ENCODE measurements around the gene PLCB1.
"Not testable (repeated sequence)": the region's sequence is repeated elsewhere in the genome, so short reads cannot be mapped to it uniquely, and the experiment has no call there.

The PLCB1 gene

DNA sequence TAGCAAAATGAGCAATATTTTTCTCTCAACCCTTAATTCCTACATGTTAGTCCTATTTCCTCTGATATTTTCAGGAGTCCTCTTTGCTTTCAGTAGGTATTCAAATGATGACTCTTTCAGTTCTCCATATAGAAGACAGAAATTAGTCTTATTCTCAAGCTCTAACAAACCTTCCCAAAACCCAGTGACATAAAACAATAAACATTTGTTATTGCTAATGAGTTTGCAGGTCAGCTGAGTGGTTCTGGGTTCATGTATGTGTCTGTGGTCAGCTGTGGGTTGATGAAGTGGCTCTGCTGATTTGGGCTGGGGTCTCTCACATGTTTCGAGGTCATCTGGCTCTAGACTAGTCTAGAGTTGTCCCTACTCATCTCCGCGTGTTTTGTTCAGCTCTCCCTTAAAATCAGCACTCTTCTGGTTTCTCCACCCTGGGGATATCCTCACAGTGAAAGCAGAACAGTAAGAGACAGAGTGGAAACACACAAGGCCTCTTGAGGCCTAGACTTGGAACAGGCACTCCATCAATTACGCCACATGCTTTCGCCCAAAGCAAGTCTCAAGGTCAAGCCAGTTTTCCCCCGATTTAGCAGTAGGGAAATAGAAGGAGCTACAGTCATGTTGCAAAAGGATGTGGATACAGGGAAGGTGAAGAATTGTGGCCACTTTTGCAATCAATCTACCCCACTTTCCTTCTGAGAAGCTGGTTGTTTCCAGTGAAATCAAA lies 273.0 kb downstream of the PLCB1 start:
- no peak for DNase-seq (ENCODE audit: low read depth)

DNA sequence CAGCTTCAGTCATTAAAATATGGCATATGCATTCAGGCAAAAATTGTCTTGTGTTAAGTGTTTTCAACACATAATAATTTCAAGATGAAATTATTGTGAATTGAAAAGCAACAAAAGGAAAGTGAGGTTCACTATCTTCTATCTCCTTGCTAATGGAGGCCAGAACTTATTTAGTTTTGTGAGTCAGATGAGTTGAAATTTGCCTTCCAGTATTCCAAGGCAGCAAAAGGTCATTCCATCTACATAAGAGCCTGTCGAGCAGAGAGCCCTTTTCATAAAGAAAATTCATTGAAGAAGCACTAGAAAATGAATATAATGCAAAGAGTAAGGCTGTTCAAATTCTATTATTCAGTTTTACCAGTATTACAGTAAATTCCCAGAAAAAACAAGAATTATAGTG lies 274.3 kb downstream of the PLCB1 start:
- DNase-seq (ENCODE audit: low read depth): no peak

DNA sequence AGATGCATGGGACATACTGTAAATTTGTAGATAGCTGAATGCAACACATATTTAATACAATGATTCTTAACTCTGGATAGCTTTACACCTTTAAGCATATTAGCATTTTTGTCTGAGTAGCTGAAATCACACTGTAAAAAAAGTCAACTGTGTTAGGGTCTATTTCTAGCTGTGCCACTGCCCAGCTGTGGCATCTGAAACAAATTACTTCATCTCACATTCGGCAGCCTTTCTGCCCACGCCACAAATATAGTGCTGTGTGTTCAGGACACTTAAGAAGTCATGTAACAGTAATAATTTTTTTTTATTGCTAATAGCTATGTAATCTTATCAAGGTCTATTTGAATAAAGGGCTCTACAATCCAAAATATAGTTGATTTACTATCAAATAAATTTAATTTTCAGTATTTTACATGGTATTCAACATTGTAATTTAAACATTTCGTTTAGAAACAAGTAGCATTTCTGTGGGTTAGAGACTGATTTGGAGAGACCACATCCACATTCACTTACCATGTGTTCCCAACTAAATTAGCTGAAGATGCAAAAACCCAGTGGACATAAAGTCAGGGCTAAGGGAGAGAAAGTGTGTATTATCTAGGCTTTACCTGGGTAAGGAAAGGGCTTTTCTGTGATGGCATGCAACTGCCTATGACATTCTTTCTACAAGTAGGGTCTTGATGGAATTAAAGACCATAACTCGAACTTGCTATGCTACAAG lies 276.7 kb downstream of the PLCB1 start:
- DNase-seq (ENCODE audit: low read depth): no peak

DNA sequence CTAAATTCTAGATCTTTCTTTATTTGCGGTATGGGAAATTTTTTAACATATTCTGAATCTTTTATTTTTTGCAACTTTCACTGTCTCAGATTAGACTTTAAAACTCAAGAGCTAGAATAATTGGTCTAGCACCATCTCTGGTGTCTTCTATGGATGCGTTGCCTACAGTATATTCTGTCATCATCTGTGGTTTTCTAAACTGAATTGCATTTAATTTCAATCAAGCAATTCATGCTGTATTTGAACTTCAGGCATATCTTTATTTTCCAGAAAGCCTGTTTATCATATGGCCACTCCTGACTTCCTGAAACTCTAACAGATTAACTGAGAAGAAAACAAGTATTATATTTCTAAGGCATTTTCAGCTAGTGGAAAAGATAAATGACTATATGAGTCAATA lies 281.6 kb downstream of the PLCB1 start:
- DNase-seq (ENCODE audit: low read depth): no peak

DNA sequence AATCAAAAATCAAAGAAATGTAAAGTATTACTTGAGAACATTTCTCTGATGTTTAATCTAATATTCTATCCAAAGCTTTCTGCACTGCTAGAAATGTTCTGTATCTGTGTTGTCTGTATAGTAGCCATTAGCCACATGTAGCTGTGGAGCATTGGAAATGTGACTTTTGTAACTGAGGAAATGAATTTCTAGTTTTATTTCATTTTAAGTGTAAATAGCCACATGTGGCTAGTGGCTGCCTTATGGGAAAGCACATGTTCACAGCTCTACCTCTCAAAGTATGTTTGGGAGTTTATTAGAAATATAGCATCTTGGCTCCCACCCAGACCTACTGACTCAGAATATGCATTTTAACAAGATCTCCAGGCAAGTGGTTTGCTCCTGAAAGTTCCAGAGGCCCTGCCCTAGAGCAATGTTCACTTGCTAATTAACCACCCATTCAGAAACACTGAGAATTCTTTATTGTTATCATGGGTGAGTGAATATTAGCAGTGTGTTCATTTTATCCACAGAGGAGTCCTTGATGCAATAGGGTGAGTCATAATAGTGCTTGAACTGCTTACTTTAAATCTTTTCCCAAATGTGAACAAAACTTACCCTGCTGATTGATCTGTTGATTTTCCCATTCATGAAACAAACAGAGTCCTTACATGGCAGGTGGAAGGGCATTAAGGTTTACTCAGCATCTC lies 282.7 kb downstream of the PLCB1 start:
- DNase-seq (ENCODE audit: low read depth): no peak

DNA sequence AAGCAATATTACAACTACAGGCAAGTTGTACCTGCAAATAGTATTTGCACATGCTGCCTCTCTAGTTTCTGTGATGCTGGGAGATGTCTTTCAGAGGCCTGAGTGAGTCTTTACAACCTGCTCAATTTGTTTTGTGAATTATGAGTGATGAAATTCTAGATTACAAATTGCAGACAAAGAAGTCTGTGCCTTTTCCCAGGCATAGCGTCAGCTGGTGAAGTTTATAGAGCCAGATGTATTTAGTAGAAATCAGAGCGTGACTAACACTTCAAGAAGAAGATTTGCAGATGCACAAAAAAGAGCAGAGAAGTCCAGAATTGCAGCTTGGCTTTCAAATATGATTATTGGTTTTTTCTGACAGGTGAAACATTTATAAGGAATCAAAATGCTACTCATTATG lies 289.9 kb downstream of the PLCB1 start:
- no peak for DNase-seq (ENCODE audit: low read depth)

DNA sequence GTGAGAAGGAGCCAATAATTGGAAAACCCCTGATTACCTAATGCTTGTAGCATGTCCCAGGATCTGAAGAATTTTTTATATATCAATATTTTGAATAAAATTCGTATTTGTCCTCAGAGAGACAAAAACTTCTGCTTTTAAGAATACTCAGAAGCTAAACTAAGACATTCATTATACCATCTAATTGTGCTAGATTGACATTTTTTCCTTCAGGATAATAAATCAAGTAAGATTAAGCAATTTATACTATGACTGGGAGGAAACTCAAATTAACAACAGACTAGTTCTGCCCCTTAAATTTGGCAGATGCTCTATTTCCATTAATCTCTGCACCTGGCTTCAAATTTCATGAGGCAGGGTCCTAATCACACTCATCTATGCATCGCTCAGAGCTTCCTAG lies 291.4 kb downstream of the PLCB1 start:
- DNase-seq (ENCODE audit: low read depth): no peak

DNA sequence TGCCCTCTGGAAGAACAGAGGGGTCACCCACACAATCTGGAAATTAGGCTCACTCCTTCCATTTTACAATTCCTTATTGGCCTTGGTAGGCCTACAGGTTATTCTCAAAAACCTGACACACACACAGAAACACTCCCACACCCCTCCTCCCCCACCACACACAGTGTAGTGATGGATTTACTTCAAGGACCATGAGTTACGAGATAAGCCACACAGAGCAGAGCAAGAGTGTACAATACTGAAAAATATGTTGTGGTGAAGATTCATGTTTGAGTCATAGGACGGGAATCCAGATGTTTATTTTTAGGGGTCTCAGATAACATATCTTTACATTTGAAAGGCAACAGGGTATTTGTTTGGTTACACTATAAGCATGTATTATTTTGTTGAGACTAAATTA lies 291.9 kb downstream of the PLCB1 start:
- no peak for DNase-seq (ENCODE audit: low read depth)

DNA sequence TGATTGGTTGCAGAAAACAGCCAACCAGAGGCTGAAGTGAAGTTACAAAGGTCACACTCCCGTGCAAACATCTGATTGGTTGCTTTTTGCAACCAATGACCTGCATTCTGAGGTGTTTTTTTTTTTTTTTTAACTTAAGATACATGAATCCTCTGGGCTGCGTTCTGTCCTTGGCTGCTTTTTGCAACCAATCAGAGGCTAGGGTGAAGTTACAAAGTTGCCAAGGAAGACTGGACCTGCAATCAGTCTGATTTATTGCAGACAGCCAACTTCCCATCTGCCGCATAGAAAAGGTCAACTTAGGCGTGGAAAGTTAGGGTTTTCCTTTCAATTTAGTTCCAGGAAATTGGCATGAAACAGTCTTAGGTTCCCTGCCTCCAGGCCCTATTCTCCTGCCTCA lies 292.9 kb downstream of the PLCB1 start:
- no peak for DNase-seq (ENCODE audit: low read depth)

DNA sequence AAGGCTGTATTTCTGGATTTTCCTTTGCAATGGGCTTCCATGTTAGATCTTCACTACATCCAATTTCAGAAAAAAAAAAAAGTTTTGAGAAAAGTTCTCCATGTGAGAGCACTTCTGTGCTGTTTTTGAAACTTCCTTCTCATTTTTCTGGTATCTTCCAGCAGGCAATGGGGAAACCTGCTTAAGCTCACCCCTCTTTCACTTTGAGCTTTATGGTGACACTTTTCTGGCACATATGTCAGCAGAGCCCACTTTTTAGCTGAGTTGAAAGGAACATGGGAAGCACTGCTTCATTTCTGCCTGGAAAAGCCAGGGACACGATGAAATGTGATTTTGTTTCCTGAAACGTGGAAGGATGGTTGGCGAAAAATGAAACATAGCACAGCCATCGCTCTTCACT lies 293.7 kb downstream of the PLCB1 start:
- no peak for DNase-seq (ENCODE audit: low read depth)

DNA sequence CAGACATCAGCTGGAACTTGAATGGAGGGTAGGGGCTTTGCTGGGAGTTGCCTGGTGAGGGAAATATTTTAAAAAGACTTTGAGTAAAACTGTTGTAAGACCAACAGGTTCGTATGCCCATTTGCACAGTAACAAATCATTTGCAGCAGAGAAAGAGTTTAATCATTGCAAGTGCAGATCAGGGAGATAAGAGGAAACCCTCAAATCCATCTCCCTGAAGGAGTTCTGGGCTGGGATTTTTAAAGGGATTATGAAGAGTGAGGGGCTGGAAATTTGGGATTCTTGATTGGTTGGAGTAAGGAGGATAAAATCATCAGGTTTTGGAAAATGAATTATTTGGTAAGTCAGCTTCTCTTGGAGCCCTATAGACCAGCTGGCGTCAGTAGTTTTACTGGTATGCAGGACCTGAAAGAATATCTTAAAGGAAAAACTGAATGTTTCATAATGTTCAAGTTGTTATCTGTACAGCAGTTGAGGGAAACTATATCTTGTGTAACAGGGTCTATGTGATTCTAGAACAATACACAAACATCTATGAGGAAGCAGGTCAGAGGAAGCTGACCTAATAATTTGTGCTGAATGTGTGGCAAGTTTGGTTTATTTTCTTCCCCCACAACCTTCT lies 295.5 kb downstream of the PLCB1 start:
- DNase-seq (ENCODE audit: low read depth): no peak

DNA sequence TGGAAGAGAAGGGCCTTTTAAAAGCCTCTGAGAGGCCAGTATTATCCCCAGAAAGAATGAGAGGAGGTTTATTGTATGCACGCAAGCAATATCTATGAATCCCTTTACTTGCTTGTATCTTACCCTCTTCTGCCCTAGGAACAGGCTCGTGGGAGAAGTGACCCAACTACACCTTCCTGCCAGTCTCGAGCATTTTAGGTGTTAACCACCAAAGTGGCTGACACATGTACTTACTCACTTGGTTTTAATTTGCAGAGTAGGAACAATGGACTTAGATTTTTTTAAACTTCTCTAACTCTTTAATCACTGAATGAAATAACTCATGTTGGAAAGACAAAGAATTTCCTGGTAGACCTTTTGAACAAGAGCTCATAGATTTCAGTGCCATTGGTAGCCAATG lies 296.9 kb downstream of the PLCB1 start:
- DNase-seq (ENCODE audit: low read depth): no peak

DNA sequence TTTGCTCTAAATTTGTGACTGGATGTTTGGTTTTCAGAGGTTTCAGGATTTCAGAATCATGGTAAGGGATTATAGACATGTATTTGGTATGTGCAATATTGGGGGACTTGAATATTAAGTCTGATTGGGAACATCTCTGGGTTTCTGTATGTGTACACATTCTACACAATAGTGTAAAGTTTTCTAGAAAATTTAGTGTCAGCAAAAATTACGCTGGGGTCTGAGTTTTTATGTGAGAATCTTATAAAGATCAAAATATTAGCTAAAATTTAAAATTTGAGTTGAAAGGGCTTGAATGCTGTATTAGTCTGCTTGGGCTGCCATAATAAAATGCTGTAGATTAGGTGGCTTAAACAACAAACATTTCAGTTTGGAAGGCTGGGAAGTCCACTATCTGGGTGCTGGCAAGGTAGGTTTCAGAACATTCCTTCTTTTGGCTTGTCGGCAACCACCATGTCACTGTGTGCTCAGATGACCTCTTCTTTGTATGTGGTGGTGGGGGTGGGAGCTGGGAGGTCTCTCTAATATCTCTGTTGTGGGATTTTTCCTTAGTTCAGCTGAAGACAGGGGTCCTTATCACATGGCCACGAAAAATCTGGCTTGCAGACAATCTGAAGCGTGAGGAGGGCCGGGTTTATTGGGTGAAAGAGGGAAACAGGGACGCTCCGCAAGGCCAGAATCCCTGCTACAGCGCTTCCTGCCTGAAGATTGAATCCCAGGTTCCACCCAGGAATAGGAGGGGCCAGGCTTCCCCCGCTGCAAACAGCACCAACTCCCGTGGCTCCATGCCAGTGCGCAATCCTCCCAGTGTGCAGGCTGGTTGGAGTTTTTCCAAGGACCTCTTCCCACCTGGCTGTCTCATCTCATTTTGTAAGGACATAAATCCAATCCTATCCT lies 299.7 kb downstream of the PLCB1 start:
- no peak for DNase-seq (ENCODE audit: low read depth)

DNA sequence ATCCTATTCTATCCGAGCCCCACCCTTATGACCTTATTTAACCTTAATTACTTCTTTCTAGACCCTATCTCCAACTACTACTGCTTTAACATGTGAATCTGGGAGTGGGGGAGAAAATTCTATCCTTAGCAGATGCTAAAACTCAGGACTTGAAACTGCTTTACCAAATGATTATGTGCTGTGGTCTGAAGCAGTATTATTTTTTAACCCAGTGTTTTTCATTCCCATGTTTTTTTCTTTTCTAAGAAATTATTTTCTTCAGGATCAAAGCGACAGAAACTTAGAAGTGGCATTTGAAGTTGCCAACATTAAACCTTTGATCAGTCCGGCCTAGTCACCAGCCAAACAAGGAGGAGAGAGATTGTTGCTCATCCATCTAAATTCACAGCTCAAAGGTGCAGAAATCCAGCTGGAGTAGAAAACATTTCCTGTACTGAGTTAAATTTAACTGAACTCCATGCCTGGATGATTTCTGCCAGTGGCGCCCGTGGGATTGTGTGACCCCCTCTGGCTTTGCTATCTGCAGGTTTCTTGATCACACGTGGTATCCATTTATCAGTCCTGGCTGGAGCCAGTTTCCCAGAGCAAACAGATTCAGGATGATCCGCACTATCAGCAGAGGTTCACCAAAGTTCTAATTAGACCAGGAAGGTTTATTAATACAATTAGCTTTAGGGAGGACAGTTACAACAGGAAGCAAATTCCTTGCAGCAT lies 300.5 kb downstream of the PLCB1 start:
- DNase-seq (ENCODE audit: low read depth): no peak

DNA sequence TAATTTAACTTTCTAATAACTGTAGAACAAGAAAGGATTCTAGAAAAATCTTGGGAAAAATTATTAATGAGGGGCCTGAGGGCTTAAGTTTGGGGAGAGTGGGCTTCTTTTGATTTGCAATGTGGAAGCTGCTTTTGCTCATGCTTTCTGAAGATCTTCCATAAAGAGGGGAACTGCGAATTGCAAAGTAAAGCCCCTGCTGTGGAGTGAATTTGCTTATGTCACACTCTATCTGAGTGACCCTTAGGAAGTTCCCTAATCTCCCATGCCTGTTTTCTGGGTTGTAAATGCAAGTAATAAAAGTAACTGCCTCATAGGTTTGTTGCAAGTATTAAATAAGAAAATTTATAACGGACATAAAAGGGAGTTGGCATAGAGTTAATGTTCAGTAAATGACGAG lies 301.2 kb downstream of the PLCB1 start:
- DNase-seq (ENCODE audit: low read depth): no peak

DNA sequence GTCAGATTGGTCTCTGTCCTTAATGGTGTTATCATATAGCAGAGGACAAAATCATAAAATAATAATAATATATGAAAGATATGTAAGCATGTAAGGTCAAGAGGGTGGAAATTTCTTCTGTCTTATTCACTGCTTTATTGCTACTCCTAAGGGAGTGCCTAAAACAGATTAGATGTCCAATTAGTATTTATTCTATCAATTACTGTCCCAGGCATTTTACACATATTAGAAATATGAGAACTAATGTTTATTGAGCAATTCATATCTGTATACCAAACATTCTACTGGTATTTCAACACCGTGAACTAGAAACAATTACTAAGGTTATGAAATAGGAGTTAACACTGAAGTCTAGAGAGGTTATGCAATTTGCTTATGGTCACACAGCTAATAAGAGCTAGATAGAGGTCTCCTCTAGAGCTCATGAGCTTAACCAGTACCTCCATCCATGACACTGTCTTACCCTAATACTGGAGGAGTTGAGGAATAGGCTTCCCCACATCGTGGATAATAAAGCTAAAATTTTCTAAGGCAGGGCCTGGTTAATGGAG lies 302.3 kb downstream of the PLCB1 start:
- no peak for DNase-seq (ENCODE audit: low read depth)

DNA sequence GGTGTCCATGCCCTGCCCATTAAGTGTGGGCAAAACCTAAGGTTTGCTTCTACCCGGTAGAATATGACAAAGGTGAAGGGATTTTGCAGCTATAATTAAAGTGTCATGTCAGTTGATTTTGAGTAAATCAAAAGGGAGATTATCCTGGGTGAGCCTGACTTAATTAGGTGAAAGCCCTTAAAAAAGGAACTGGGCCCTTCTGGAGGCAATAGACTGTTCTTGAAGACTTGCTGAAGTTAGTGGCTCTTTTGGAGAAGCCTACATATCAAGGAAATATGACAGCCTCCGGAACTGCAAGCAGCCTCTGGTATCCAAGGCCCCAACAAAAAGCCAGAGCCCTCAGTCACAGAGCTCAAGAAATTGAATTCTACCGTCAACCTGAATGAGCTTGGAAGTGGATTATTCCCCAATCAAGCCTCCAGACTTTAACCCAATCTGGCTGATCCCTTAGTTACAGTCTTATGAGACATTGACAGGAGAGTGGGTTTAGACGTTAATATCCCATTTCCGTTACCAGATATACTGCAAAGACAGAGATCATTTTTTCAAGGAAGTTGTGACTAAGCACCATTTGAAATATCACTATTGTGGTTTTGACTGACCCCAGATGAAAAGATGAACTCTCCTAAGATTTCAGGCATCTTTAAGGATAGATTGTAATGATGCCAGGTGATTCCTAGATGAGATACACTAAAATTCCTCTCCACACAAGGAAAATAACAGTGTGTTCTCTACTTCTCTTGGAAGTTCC lies 303.4 kb downstream of the PLCB1 start:
- no peak for DNase-seq (ENCODE audit: low read depth)

DNA sequence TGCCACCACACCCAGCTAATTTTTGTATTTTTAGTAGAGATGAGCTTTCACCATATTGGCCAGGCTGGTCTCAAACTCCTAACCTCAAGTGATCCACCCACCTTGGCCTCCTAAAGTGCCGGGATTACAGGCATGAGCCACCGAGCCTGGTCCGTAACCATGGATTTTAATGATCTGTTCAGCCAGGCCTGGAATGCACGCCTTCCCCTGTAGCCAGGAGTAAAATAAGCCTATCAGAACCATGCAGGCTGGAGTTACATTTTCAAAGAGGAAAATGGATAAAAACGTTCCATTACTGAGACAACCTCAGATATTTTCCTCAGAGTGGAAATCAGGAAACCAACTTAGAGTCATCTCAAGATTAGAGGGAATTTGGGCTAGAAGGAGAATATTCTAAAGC lies 304.9 kb downstream of the PLCB1 start:
- DNase-seq (ENCODE audit: low read depth): not testable (repeated sequence)

DNA sequence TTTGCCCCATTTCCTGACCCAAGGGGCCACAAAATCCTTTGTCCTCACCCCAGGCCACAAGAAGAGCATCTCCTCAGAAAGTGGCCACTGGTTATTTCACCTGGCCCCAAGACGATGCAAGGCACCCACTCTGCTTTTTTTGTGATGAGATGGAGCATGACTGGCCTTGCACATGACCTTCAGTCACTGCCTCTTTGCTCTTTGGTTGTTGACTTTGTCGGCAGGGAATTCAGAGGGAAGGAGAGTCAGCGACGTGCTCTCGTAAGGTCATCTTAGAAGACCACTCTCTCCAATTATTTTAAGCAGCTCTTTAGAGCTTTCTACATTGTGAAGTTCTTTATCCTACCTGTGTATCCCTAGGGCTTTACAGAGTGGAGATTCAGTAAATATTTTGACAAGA lies 306.7 kb downstream of the PLCB1 start:
- no peak for DNase-seq (ENCODE audit: low read depth)

DNA sequence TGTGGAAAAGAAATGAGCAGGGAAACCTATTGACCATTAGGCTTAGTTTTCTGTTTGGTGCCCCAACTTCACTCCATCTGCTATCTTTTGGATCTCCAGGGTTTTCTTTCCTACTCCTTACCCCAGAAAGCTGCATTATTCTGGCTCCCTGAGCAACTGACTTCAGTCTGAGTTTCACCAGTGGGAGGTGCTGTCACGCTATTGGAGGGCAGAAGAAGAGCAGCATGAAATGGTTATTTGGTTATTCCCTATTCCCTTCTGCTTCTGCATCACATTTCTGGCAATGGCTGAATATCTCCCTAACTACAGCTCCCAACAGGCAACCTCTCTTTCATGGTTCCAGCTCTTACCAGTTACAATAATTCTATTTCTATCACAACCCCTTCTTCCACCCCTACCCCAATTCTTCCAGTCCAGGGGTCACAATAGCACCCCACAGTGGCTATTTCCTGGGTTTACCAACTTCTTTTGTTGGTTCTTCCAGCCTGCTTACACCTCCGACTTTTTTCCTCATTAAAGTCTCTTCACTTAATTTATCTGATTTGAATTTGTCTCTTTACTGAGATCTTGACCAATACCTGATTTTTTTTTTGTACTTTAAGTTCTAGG lies 311.5 kb downstream of the PLCB1 start:
- DNase-seq (ENCODE audit: low read depth): no peak

Data from stimulated activated CD8-positive, alpha-beta memory T cell treated with anti-CD3 and anti-CD28 coated beads, Interleukin-15, amount 100 ng/mL, for 24 hours (primary cell).